Daoy (cell line): Measurements from ENCODE around the gene PIK3R1. TPM values are rescaled to one million over a fixed set of nuclear protein-coding genes. Genes with fewer than 3 reads are reported as not detected.
A peak's percentile ranks its signal among the peaks of the same experiment; 100 is the strongest.
"Not testable (repeated sequence)": the region's sequence is repeated elsewhere in the genome, so short reads cannot be mapped to it uniquely, and the experiment has no call there.

ENCODE experiments used
- DNase-seq: peaks from one replicate; pipeline ENCODE4 v3.0.0-alpha.2; 2015; ENCODE audit warnings: low read depth
- total RNA-seq: library from RNA; depleted of rRNA; stranded (reverse); fragments of >200 nt; shearing (Covaris generic); gene quantifications from 2 replicates; pipeline ENCODE4 v1.2.3, GENCODE V29; 2014

Gene PIK3R1
- total RNA-seq, 1 experiment from 2014 or later = 13.8 TPM

DNA sequence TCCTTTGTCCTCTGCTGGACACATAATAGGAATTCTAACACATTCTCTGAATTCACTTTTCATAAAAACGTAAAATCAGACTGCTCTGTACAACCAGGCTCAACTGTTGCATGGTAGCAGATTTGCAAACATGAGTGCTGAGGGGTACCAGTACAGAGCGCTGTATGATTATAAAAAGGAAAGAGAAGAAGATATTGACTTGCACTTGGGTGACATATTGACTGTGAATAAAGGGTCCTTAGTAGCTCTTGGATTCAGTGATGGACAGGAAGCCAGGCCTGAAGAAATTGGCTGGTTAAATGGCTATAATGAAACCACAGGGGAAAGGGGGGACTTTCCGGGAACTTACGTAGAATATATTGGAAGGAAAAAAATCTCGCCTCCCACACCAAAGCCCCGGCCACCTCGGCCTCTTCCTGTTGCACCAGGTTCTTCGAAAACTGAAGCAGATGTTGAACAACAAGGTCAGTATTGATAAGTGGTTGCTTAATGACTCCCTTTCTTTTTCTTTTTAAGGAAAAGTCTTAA is 11.1 kb downstream of the PIK3R1 start:
- no peak for DNase-seq

DNA sequence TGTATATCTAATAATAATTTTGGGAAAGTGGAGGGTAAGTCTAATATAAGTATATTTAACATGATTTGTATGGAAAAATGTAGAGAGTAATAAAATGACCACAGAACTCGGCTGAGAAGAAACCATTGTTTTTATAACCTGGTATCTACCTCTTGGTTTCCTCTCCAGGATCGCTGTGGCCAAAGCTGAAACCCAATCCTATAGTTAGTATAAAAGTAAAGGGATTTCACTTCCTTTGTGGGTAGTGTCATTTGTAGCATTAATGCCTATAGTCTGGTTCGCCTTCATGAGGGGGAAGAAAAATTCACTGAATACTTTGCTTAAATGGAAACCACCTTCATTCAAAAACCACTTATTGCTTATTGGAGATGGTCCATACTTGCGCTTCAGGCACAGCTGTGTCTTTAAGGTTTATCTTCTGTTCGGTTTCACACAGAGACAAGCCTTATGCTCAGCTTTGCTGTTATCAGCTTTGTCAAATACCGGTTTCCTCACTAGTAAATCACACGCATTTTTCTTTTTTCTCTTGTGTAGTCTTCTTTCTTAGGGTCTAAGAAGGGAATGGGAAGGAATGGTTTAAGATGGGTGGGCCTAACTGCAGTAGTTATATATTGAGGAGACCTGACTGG is 12.1 kb downstream of the PIK3R1 start:
- DNase-seq = peak; percentile 24

DNA sequence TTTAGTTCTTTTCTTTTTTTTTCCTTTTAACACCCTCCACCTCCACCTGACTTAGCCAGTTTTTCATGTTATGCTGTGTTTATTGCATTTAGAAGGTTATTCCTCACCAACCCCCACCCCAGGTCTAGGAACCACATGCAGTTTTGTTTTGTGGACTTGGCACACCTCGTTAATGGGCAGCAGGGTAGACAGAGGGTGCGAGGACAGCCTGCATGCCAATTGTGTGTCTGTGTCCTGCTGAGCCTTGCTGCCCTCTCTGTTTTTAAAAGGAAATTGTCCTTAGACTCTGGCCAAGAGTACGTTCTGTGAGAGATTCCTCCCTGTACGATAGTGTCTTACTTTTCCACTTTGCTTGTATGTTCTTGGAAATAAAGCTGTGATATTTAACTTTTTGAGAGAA is 13.9 kb downstream of the PIK3R1 start:
- DNase-seq = no peak

DNA sequence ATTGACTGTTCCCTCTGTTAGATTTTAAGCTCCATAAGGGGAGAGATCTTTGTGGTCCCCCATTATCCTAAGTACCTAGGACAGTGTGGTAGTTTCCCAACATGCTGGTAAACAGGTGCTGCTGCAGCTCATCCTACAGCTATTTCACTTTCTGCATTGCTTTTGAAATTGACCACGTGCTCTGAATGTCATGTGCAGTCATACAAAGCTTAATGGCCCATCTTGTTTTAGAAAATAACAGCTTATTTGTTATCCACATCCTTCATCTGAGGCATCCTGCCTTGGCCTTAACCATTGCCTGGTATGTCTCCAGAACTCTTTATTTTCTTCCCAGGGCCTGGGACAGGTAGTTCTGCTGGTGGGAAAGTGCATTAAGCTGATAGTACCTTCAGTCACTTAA is 14.7 kb downstream of the PIK3R1 start:
- DNase-seq = no peak

DNA sequence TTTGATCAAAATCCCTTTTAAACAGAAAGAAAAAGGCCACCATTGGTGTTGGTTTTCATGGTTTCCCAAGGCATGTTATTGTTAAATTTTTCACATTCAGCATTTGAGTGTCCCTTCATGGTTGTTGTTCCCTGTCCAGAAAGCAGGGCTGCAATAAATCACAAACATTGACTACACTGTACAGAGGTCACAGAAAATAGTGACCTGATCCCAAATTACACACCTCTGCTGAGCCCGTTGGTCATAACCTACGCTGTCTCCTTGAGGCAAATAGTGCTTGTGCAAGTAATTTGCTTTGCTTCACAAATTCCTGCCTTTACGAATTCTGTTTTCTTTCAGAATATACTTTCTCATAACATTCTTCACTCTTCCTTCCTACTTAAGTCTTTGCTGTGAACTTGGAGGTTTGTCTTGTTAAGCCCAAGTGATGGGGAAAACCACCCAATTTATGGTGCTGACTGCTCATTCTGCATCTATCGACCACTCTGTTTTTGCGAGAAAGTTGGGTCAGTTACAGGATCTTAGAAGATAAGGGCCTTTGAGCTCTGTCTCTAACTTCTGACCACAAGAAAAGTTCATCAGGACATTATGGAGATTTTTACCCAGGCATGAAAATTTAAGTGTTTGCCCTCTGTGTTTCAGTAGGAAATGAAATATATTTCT is 16.0 kb downstream of the PIK3R1 start:
- DNase-seq = no peak

DNA sequence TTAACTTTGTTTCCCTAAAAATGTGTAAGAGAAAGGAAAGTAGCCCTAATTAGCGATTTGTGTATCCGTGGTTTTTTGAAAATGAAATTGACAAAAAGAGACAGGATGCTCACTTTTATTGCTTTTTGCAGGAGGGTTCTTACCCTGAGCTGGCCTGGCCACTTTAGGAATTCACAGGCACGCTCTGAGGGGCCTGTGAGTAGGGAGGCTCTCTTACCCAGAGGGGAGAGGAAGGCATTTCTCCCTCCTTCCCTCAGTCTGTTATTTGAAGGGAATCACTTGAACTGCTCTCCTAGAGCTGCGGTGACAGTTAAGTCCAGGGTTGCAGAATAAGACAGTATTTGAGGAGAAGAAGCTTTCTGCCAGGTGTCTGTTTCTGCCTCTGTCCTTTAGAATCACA is 16.7 kb downstream of the PIK3R1 start:
- no peak for DNase-seq

DNA sequence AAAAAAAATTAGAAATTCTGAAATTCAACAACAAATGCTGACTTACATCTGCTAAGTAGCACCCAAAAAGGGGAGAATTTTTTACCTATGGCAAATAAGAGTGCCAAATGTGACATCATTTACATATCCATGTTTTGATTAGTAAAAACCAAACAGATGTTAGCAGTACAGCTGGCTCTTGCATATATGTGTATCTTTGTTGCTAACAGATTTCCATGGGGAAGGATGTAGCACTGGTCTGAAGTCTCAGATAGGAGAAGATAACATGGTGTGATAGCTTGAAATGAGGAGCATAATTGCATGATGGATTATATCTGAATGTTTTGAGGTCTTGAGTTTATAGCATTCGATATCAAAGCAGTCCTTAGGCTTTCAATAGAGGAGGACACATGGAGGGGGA is 17.5 kb downstream of the PIK3R1 start:
- no peak for DNase-seq

DNA sequence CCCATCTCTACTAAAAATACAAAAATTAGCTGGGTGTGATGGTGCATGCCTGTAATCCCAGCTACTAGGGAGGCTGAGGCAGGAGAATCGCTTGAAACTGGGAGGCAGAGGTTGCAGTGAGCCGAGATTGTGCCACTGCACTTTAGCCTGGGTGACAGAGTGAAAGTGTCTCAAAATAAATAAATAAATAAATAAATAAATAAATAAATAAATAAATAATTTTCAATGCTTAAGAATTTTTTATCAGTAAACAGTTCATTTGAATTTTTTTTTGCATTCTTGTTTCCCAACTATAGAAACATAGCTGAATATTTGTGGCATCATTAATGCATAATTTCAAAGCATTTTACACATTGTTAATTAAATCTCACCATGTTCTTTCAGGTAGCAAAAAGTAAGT is 19.7 kb downstream of the PIK3R1 start:
- DNase-seq = not testable (repeated sequence)

DNA sequence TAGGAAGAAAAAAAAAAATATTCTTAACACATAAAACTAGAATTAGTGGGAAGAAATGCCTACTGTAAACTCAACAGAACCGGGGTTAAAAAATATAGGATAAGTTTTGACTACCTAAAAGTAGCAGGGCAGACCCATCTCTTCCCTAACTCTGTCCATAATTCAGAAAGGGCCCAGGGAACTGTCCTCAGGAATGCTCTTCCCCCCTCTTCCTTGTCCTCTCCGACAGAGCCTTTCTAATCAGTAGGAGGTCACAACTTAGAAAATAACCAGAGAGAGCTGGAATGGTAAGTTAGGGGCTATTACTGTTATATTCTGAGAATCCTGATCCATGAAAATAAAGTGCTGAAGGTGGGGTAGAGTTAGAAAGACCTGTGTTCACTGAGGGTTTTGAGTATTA is 22.2 kb downstream of the PIK3R1 start:
- DNase-seq = no peak

DNA sequence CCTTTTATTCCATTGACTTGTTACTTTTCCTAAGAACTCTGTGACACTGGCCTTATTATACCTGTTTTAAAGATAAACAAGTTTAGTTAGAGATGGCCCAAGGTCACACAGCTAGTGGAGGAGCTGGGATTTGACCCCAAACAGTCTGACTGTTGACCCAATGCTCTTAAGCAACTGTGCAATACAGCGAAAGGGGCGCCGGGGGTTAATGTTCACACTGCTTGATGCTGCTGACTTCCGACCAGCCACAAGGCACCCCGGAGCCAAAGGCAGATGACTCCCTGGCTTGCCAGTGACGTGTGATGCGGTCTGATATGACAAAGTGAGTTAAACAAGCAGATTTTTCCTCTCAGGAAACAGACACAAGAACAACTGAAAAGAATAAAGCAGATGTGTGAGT is 23.9 kb downstream of the PIK3R1 start:
- peak; percentile 82 for DNase-seq

DNA sequence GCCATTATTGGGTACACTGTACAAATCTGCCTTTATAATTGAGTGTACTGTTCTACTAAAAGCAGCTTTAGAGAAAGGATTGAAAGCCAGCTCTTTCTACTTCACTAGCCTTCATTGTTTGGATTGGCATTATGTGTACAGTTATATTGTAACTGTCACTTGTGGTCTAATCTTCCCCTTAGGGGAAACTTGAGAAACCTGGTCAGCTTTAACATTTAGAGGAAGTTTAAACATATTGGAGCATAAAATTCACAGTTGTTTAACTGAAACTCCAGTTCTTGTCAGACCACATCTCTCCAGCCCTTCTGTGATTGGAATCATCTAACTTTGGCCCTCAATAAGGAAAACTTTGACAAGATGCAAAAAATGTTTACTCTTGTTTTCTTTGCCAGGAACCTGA is 24.6 kb downstream of the PIK3R1 start:
- DNase-seq = no peak

DNA sequence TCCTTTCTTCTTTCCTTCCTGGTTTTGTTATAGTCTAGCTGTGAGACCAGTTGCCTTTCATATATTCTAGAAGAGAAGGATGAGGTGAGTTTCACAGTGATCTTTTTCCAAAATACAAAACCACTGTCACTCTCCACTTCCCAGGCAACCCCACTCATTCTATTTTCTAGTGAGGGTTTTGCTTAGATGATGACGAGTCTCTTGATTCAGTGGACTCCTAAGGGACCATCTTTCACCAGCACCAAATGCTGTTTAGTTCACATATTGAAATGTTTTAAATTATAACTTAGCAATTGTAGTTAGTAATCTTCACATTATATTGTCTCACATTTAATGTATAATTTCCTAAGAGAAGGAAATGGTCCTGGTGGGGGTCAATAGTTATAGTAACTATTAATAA is 25.2 kb downstream of the PIK3R1 start:
- DNase-seq = no peak

DNA sequence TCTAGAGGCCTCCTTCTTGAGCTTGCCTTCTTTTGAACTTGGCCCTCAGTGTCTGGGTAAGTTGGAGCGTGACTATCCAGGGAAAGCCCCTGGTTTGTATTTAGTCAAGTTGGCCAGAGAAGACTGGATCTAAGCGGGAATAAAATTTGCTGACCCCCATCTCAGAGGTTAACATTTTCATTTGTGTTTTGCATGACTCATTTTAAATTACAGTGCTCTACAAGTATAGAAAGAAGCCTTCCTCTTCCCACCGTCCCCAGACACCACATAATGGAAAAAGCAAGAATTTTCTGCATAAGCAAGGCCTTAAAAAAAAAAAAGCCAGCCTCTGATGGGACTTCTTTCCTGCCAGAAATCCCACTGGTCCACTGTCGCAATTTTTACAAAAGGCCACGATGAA is 27.2 kb downstream of the PIK3R1 start:
- peak; percentile 61 for DNase-seq

DNA sequence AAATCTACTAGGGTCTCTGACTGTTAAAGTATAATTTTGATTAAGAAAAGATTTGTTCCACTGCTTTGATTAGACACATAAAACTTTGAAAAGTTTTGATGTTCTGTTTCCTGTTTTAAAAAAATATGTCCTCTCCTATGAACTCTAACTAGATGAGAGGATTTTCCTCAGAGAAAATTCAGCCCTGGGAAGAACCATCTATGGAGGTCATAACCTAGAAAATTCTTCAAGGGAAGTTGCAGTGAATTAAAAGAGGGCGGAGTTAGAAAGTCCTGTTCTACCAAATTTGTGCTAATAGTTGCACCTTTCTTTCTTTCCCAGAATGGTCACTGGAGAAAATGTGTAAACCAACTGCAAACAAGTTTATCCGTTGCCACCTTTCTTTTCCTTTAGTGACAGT is 27.7 kb downstream of the PIK3R1 start:
- no peak for DNase-seq

DNA sequence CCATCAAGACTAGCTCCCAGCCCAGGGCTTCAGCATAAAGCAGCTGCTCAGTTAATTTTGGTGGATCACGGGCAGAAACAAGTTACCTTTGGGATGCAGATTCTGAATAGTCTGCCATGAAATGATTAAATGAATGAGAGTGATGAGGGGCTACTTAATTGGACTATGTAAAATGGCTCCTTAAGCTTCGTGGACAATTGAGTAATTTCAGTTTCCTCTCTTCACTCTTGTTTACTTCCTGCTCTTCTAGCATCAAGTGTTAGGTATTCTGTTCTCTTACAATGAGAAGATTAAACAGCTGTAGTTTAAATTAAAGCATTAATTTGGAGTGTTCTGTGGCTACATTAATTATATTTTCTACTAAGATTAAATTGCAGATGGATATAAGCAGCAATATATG is 28.1 kb downstream of the PIK3R1 start:
- no peak for DNase-seq

DNA sequence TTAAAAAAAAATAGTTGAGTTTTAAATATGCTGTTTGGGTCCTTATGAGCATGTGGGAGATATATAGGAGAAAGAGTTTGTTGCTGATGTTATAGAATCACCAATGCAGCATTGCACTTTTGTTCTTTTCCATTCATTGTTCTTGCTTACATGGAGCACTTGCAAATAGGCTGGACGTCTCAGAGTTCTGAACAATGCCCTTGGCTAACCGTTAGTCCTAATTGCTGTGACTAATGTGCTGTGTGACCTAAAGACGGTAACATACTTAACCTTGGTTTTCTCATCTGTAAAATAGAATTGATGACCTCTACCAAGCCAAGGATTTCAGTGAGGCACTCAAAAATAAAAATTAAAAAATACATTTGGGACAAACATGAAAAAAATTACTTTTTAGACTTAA is 29.8 kb downstream of the PIK3R1 start:
- DNase-seq = peak; percentile 55

DNA sequence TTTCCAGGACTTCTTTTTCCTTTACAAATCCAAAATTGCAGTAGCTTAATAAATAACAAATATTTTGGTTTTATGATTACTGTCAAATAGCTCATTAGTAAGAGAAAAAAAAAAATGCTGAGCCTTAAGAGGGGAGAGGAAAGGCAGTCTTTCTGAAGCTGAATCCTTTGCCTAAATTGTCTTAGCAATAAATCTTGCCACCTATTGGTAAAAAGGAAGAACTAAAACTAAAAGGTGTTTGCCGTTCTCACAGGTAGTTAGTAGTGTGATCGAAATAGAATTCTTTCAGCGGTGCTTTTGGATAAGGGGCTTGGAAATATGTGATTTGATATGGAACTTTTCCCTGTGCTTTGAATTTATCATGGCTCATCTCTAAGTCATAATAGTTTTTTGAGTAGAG is 31.2 kb downstream of the PIK3R1 start:
- DNase-seq = no peak

DNA sequence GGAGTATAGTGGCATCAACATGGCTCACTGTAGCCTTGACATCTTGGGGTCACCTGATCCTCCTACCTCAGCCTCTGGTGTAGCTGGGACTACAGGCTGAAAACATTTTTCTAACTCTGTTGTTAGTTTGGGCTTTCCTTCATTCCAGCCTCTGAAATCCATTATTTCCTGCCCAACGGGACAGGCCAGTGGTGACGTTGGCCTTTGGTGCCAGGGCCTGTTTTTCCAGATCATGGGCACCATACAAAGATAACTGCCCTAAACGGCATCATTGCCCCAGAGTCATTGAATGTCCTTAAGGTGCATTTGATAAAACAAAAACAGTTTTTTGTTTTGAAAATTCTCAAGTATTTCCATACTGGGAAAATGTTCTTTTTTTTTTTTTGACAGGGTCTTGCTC is 32.1 kb downstream of the PIK3R1 start:
- DNase-seq = no peak

DNA sequence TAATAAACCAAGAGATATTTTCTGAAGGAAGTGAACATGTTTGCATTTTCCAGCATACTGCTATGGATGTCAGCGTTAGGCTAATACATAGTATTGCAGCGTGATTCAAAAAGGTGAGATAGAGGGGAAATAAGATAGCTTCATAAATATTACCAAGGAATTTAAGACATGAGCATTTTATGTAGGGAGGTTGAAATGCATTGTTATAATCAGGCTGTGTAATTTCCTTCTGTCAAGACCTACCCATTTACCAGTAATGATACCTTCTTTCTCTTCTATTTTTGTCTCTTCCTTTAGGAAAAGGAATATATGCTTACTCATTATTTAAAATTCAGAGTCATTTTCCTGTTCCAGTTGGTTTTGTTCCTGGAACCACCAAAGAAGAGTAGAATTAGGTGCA is 33.3 kb downstream of the PIK3R1 start:
- DNase-seq = no peak

DNA sequence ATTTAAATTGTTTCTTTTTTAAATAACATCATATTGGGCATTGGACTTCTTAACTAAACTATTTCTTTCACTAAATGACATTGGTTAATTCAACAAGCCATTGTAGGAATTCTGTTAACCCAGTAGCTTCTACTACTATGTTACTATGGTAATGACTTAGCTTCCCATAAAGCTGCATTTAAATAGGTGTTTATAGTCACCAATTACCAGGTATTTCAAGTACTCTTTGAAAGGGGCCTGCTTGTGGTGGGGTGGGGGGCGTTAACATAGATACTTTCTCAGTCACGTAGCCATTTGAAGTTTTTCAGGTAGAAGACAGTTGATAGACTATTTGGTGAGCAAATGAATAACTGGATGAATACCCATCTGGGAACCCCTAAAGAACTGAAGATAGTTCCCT is 34.0 kb downstream of the PIK3R1 start:
- DNase-seq = no peak

DNA sequence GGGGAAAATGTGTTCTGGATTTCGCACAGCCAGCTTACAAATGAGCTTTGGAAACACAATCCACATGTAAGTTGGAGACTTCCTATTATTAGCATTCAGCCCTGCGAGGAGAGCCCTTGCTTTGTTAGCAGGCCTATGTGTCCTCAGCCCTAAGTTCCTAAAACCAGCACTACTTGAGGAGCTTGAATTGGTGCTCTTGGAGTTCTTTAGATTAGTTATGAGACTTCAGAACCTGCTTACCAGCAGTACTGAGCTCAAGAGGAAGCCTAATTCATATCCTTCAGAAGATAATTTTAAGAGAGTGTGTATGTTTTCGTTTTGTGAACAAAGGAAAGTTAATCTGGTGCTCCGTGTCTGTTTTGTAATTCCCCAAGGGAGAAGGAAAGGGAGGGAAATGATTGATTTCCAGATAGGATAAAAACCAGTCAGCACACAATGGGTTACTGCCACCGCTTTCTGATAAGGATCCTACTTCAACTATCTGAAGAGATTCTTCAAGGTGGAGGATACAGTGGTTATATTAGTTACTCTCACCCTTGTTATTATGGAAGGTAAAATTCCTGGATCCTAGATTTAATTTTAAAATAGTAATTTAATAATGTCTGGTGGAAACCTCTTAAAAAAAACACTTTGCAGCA is 35.2 kb downstream of the PIK3R1 start:
- DNase-seq = no peak

DNA sequence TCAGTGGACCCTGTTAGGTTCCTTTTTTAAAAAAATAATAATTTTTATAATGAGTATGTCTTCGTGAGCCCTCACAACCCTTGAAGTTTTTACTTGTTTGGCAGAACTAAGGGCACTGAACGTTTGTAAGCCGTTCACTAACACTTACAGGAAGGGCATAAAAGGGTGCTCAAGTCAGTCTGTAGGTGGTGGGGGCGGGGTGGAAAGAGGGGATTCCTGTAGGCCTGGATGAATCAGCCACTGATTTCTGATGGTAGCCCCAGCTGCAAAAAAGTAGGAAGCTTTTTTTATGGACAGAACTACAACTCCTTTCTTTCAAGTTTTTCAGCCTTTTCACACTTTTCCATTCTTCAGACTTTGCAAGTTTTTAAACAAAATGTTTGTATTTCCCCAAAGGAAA is 35.8 kb downstream of the PIK3R1 start:
- peak; percentile 60 for DNase-seq

DNA sequence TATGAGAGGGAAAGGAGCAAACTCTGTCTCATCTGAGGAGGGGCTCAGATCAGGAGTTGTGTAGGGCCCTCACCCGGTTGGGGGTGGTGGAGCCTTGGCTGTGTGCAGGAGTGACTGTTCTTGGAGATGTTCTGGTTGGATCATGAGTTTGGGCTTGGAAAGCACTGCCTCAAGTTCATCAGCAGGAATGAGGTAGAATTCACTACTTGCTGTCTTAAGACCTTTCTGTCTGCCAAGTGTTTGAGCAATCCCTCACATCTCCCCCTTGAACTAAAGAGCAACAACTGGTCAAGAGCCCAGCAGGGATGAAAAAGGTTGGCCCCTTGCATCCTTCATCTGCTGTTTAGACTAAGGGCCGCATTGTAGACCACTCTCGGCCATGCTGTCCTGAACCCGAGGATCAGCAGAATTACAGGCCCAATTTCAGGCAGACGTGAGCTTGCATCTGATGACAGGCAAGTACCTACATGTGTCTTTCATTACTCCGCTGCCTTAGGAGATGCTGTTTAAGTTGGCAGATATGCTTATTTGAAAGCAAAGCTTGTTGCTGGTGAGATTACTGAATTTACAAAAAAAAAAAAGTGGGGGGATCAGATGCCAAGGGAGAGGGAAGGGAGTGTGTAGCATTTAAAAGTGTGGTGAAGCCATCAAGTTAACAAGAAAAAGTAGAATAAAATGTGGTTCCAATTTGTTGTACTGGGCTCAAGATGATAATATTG is 36.4 kb downstream of the PIK3R1 start:
- no peak for DNase-seq
